Upper lobe of right lung (tissue), 1 donor: Measurements from ENCODE around the gene IQGAP1. TPM values are rescaled to one million over a fixed set of nuclear protein-coding genes. Genes with fewer than 3 reads are reported as not detected.
A peak's percentile ranks its signal among the peaks of the same experiment; 100 is the strongest.
"Not testable (repeated sequence)": the region's sequence is repeated elsewhere in the genome, so short reads cannot be mapped to it uniquely, and the experiment has no call there.

Experiments
- ATAC-seq: fragments of 200-7000 bp; cut with Tn5 transposase; one replicate; pipeline ENCODE4 v1.9.1; 2020; ENCODE audit warnings: mild to moderate bottlenecking, moderate library complexity
- DNase-seq: peaks from one replicate; pipeline ENCODE4 v3.0.0-alpha.2; 2020
- H3K27ac ChIP-seq: fragments of 200-600 bp; one replicate; pipeline ENCODE4 v1.8.0; 2022
- H3K27me3 ChIP-seq: fragments of 200-600 bp; one replicate; pipeline ENCODE4 v1.8.0; 2022; ENCODE audit warnings: mild to moderate bottlenecking
- H3K36me3 ChIP-seq: fragments of 200-600 bp; one replicate; pipeline ENCODE4 v1.8.0; 2022
- H3K4me1 ChIP-seq: fragments of 200-600 bp; one replicate; pipeline ENCODE4 v1.8.0; 2022
- H3K4me3 ChIP-seq: fragments of 200-600 bp; one replicate; pipeline ENCODE4 v1.8.0; 2022; ENCODE audit warnings: mild to moderate bottlenecking
- H3K9me3 ChIP-seq: fragments of 200-600 bp; one replicate; pipeline ENCODE4 v1.8.0; 2022
- CTCF ChIP-seq: fragments of 200-600 bp; IDR thresholded peaks from one replicate; pipeline ENCODE4 v1.8.0; 2022; ENCODE audit warnings: antibody characterized with exemption
- intact Hi-C: fragments of 100-400 bp; cut with DNase I; formaldehyde crosslinking; loops from one replicate; pipeline ENCODE4 v1.11.0; 2022
- total RNA-seq: library from RNA; stranded (reverse); fragmentation: NEBNext Ultra II Directional; extraction: Animal tissue kit (Norgen Biotek cat#: 25700); gene quantifications from one replicate; pipeline ENCODE4 v1.2.1, GENCODE V29; 2021
- donor health status: DM: no; HTN: yes; CAD: no; lungs with severe emphysema.

IQGAP1 gene
- total RNA-seq, 1 donor from 2014 or later, result 256 TPM

- ATAC-seq (no peak), DNase-seq (no peak)
- intact Hi-C loops, result no loop called here
- no peak overlapping the region for H3K27ac ChIP-seq
- H3K9me3 ChIP-seq, result no peaks in the 10 kb centered on the region
- TF ChIP-seq CTCF, result no peak
- no peak overlapping the region for H3K4me3 ChIP-seq
- no peaks in the 10 kb centered on the region for H3K36me3 ChIP-seq
- no peaks in the 10 kb centered on the region for H3K27me3 ChIP-seq
- no peaks in the 10 kb centered on the region for H3K4me1 ChIP-seq
Observed at GRCh38 chr15:90513448-90513847, 125.4 kb downstream of the IQGAP1 start.

DNA sequence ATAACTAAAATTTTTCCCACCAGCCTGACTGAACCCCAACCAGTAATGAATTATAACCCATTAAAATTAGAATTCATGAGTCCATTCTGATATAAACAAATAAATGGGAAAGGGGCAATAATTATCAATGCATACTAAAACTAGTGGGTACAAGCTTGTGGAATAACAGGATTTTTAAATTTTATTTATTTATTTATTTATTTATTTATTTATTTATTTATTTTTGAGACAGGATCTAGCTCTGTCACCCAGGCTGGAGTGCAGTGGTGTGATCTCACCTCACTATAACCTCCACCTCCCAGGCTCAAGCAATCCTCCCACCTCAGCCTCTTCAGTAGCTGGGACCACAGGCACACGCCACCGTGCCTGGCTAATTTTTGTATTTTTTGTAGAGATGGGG is 125.9 kb downstream of the IQGAP1 start:
- H3K9me3 ChIP-seq, H3K27ac ChIP-seq, H3K4me1 ChIP-seq, H3K27me3 ChIP-seq, DNase-seq, intact Hi-C loops, ATAC-seq, H3K36me3 ChIP-seq, H3K4me3 ChIP-seq: not testable (repeated sequence)

GRCh38 chr15:90519688-90520087 is 131.6 kb downstream of the IQGAP1 start:
- Histone ChIP-seq H3K27ac (no peak overlapping the region), H3K4me3 (no peak overlapping the region), H3K9me3 (no peaks in the 10 kb centered on the region), H3K27me3 (no peaks in the 10 kb centered on the region), H3K36me3 (no peaks in the 10 kb centered on the region), H3K4me1 (no peaks in the 10 kb centered on the region)
- TF ChIP-seq CTCF, result no peak
- DNase-seq (no peak), ATAC-seq (no peak)
- intact Hi-C loops, result no loop called here

GRCh38 chr15:90520365-90520764 is 132.3 kb downstream of the IQGAP1 start:
- no peak for DNase-seq
- TF ChIP-seq CTCF, result no peak
- Histone ChIP-seq H3K27ac (no peak overlapping the region), H3K36me3 (no peaks in the 10 kb centered on the region), H3K4me1 (no peaks in the 10 kb centered on the region), H3K4me3 (no peak overlapping the region), H3K9me3 (no peaks in the 10 kb centered on the region), H3K27me3 (no peaks in the 10 kb centered on the region)
- intact Hi-C loops, result no loop called here
- ATAC-seq, result no peak

DNA sequence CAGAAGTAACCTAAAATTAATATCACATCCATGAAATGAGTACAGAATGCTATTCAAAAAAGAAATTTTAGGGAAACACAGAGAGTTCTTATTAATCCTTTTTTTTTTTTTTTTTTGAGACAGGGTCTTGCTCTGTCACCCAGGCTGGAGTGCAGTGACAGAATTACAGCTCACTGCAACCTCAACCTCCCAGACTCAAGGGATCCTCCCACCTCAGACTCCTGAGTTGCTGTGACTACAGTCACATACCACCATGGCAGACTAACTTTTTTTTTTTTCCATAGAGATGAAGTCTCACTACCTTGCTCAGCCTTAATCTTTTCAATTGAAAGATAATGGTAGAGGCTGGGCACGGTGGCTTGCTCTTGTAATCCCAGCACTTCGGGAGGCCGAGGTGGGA is 135.3 kb downstream of the IQGAP1 start:
- H3K27me3 ChIP-seq, result no peaks in the 10 kb centered on the region
- no peak for ATAC-seq
- DNase-seq, result no peak
- intact Hi-C loops, result no loop called here
- no peak for TF ChIP-seq CTCF
- no peaks in the 10 kb centered on the region for H3K9me3 ChIP-seq
- H3K4me3 ChIP-seq, result no peak overlapping the region
- no peaks in the 10 kb centered on the region for H3K36me3 ChIP-seq
- no peak overlapping the region for H3K27ac ChIP-seq
- H3K4me1 ChIP-seq, result no peaks in the 10 kb centered on the region

DNA sequence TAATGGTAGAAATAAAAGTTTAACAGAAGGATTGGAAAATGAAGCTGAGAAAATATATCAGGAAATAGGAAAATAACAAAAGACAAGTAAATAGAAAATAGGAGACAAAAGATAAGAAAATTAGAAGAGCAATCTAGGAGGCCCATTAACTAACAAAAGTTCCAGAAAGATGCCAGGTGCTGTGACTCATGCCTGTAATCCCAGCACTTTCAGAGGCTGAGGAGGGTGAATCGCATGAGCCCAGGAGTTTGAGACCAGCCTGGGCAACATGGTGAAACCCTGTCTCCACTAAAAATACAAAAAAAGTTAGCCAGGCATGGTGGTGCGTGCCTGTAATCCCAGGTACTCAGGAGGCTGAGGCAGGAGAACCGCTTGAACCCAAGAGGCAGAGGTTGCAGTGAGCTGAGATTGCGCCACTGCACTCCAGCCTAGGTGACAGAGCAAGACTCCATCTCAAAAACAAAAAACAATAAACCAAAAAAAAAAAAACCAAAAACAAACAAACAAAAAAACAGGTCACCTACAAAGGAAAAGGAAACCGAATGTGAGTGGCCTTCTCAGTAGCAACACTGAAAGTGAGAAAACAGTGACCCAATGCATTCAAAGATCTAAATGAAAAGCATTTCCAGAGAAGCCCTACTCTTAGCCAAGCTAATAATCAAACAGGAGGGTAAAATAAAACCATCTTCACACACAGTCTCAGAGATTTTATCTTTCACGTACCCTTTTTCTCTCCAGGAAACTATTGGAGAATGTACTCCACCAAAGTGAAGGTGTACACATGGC is 136.2 kb downstream of the IQGAP1 start:
- H3K27ac ChIP-seq, H3K4me3 ChIP-seq, H3K9me3 ChIP-seq, H3K36me3 ChIP-seq, ATAC-seq, intact Hi-C loops, DNase-seq, H3K4me1 ChIP-seq, H3K27me3 ChIP-seq: not testable (repeated sequence)

- H3K9me3 ChIP-seq, result no peaks in the 10 kb centered on the region
- peak overlapping the region; percentile 76 for H3K4me3 ChIP-seq
- no peak for TF ChIP-seq CTCF
- H3K36me3 ChIP-seq, result no peaks in the 10 kb centered on the region
- no peaks in the 10 kb centered on the region for H3K27me3 ChIP-seq
- H3K4me1 ChIP-seq, result peaks cover 24% of the 10 kb centered on the region
- intact Hi-C loops, result no loop called here
- H3K27ac ChIP-seq, result peak overlapping the region; percentile 90
- no peak for ATAC-seq
- no peak for DNase-seq
Observed at GRCh38 chr15:90529011-90529370, 140.9 kb downstream of the IQGAP1 start.
